GM21390 (cell line): Measurements from ENCODE around the gene RIPK4.
"Not testable (repeated sequence)": the region's sequence is repeated elsewhere in the genome, so short reads cannot be mapped to it uniquely, and the experiment has no call there.

Experiments used
- ATAC-seq: cut with Tn5 transposase; IDR thresholded peaks from one replicate; pipeline ENCODE4 v1.9.1; 2021; ENCODE audit not compliant: unreplicated experiment

RIPK4 gene

GRCh38 chr21:41740604-41741252 is 26.1 kb downstream of the RIPK4 start:
- no peak for ATAC-seq

DNA sequence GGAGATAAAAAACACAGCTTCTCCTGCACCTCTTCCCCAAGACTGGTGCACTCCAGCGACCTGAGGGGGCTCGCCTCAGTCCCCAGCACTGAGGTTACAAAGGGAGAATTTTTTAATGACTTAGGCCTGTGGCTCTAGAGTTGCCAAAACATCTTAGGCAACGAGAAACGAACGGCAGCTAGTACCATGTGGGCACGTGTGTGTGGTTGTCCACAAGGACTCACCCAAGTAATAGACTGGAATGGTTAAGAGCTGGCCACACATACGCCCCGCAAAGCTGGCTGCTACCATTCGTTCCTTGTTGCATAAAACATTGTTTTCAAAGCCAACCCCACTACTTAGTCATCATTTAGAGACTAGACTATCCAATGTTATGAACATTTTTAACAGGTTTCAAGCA is 26.9 kb downstream of the RIPK4 start:
- ATAC-seq = no peak

- ATAC-seq = no peak
Observed at GRCh38 chr21:41739011-41739410, 27.8 kb downstream of the RIPK4 start.

- ATAC-seq = no peak
Observed at GRCh38 chr21:41737651-41738324, 29.1 kb downstream of the RIPK4 start.

DNA sequence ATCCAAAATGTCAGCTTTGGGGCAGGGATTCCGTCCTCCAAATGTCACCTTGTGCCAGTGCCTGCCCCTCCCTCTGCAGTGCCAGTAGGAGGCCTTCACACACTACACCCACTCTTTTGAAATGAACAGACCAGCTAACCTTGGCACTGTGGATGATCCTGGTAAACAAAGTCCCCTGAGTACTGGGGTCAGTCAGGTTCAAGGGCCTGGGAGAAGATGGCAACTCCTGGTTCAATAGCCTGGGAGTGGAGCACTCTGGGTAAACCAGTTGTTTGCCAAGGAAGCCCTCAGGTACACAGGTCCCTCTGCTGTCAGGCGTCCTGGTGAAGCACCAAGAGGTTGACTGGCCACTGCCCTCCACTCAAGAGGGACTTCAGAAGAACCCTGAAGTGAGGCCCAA is 30.4 kb downstream of the RIPK4 start:
- ATAC-seq = no peak

DNA sequence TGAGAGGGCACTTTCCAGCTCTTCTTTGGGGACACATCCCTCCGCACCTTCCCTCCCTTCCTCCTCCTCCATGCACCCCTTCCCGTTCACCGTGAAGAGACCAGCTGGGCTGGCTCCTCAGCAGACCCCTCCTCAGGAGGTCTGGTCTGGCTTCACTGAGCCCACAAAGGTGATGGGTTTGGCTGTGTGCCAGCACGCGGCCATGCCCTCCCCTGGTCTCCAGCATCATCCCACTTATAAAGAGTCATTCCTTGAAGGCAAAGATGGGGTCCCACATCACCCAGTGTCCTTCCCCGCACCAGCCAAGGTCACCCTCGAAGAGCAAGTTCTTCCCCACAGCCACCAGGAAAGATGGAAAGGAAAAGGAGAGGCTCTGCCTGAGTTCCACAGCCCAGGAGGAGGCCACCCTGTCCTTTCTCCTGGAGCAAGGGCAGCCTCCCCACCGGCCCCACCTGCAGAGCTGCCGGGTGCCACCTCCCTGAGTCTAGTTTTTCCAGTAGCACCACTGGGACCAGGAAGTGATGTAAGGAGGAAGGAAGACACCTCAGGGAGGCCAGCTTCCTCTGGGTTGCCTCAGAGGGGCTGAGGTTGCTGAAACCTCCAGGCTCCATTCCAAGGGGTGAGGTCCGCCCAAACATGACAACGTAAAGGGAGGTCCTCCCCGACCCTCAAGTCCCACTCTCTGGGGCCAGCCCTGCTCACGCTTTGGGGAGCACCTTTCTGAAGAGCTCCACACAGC is 32.7 kb downstream of the RIPK4 start:
- no peak for ATAC-seq

DNA sequence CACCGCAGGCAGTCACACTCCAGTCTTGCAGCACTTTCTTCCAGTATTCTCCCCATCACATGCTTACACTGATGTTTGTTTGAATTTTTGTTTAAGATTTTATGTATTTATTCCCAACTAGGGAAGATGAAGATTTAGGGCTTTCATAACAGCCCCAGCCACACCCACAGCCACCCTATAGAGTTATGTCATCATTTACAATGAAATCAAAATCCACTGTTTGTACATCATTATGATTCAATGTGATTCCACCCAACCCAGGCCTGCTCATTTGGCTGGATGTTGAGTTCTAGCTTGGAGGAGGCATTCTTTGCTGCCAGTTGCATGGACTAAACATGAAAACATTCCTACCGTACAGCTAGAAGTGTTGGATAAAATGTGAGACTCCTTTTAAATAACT is 35.8 kb downstream of the RIPK4 start:
- ATAC-seq = no peak

DNA sequence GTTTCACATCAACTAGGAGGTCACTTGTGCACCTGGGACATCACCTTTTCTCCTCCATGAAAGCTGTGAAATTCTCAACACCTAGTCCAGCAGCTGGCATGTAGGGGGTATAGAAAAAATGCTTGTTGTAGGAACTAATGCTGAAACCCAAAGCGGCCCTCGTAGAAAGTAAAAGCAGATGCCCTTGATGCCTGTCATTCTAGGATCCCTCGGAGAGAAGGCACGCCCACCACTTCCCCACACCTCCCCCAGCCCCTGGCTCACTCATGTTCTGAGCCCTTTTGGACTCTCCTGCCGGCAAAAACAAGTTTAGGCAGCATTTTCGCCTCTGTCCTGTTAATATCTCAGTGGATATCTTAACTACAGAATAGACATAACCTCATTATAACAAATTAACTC is 36.5 kb downstream of the RIPK4 start:
- ATAC-seq = no peak

GRCh38 chr21:41729701-41730366 is 37.0 kb downstream of the RIPK4 start:
- no peak for ATAC-seq

- ATAC-seq = no peak
Observed at GRCh38 chr21:41727784-41728763, 38.8 kb downstream of the RIPK4 start.

DNA sequence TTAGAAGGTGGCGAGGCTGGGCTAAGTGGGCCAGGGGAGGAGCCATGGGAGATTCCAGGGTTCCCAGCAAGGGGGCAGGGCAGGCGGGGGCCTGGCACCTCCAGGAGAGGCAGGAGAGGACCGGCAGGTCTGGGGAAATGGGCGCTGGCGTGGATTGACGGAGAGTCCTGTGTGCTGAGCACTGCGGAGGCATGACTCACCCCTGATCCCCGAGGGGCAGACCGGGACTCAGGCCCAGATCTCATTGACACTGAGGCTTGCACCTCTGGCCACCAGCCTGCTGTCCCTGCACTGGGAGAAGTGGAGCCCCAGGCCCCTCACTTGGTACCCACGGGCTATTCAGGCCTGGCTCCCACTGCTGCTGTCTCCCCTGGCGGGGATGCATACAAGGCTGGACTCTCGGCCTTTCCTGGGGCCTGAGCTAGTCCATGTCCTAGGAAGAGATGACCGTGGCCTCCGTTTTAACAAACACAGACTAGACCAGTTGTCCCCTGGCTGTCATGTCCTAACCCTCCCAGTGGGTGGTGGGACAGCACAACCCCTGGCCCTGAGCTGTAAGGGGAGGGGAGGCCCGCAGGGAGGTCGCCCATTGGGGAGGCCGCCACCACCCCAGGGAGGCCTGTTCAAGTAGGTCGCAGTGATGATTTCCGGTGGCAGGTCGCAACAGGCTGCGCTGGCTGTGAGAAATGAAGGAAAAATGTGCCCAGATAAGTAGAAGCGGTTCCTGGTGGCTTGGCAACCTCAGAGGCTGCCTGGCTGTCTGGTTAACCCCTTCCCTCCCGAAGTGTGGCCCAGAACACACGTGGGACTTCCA is 39.7 kb downstream of the RIPK4 start:
- ATAC-seq = no peak

- no peak for ATAC-seq
Observed at GRCh38 chr21:41726630-41726969, 40.3 kb downstream of the RIPK4 start.

- no peak for ATAC-seq
Observed at GRCh38 chr21:41726058-41726558, 40.7 kb downstream of the RIPK4 start.

DNA sequence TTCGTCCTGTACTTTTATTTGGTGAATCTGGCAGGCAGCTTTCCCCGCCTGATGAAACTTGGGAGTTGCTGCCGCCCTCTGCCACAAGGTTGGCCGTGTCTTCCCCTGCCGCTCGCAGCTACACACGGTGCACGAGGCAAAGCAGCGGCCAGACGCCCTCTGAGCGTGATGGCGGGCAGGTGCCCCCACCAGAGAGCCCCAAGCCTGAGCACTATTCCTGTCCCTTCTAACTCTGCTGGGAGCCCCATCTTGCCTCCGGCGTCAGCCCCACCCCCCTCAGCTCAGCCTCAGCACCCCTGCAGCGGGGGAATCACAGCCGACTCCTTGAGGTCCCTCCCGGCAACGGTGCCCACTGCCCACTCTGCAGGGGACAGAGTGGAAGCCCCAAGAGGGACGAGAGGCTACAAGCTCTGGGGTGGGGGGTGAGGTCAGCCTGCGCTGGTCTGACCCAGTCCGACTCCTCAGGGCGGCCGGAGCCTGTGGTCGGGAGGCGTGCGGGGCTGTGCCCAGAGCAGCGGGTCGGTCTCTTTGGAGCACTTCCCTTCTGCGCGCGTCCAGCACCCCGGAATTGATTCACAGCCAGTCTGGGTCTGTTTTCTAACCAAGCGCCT is 41.3 kb downstream of the RIPK4 start:
- ATAC-seq = no peak

DNA sequence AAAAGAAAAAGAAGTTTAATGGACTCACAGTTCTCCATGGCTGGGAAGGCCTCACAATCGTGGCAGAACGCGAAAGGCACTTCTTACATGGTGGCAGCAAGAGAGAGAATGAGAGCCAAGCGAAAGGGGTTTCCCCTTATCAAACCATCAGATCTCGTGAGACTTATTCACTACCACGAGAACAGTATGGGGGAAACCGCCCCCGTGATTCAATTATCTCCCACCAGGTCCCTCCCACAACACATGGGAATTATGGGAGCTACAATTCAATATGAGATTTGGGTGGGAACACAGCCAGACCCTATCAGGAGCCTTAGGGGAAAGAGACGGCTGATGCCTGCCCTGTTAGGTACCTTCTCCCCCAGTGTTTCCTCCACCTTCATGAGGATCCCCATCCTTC is 43.0 kb downstream of the RIPK4 start:
- not testable (repeated sequence) for ATAC-seq

DNA sequence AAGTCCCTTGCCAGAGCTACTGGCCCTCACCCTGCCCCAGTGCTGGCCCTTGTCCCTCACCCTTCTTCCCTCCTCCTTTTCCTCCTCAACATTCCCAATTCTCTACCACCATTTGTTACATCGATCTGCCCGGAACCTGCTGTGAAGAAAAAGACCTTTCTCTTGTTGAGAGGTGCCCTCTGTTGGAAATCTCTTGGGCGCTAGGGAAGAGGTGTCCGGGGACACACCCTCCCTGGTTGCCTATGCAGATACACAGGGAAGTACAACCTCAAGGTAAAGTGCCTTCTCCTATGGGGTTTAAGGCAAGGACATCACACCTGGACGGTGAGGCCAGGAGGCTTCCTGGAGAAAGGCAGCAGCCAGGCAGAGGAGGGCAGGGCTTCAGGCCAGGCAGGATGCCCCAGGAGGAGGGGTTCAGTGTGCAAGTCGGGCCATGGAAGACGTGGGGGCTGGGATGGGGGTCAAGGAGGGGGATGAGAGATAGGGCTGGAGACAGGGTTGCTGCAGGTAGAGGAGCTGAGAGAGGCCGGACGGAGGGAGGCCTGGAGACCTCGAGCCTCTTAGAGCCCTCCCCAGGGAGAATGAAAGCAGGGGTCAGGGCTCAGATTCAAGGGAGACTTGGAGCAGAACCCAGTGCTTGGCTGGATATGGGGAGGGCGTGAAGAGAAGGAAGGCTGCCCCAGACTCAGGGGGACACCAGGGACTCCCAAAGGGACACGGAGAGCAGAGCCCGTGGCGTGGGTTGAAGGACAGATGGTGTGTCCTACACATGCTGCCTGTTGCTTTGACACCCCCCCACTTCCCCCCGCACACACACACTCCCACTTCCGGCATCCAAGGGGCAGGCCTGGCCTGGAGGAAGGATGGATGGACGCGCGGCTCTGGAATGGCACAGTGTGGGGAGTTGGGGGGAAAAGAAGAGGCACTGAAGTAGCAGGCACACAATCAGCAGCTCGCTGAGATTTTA is 44.5 kb downstream of the RIPK4 start:
- ATAC-seq = no peak

GRCh38 chr21:41720250-41720649 is 46.6 kb downstream of the RIPK4 start:
- ATAC-seq = no peak

DNA sequence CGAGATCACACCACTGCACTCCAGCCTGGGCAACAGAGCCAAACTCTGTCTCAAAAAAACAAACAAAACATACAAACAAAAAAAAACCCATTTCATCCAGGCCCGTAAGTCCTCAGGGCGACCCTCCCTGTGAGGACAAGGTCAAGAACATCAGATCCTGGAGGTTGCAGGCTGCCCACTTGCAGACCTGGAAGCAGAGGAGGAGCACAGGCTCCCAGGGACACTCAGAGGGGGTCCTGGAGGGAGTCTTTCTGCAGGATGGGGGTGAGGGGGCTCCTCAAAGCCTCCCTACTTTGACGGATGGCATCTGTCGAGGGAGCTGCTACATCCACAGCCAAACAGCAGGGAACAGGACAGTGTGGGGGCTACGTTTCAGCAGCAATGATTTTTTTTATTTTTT is 47.2 kb downstream of the RIPK4 start:
- ATAC-seq = no peak
